Measurements from ENCODE around the gene ATP2C2.
"Not testable (repeated sequence)": the region's sequence is repeated elsewhere in the genome, so short reads cannot be mapped to it uniquely, and the experiment has no call there.

The ATP2C2 gene

GRCh38 chr16:84399912-84400311 is 31.6 kb downstream of the ATP2C2 start:
- DNase-seq, result not testable (repeated sequence)

- DNase-seq, result not testable (repeated sequence)
Observed at GRCh38 chr16:84403435-84403834, 35.1 kb downstream of the ATP2C2 start.

- DNase-seq, result no peak
Observed at GRCh38 chr16:84404324-84404723, 36.0 kb downstream of the ATP2C2 start.

GRCh38 chr16:84404936-84405639 is 36.8 kb downstream of the ATP2C2 start:
- DNase-seq, result no peak

GRCh38 chr16:84406006-84406963 is 37.9 kb downstream of the ATP2C2 start:
- DNase-seq, result no peak

GRCh38 chr16:84407588-84408313 is 39.4 kb downstream of the ATP2C2 start:
- no peak for DNase-seq

GRCh38 chr16:84408314-84408690 is 40.0 kb downstream of the ATP2C2 start:
- no peak for DNase-seq

GRCh38 chr16:84408856-84409255 is 40.5 kb downstream of the ATP2C2 start:
- DNase-seq, result no peak

GRCh38 chr16:84410361-84411138 is 42.2 kb downstream of the ATP2C2 start:
- DNase-seq, result no peak

- no peak for DNase-seq
Observed at GRCh38 chr16:84411768-84412167, 43.4 kb downstream of the ATP2C2 start.

GRCh38 chr16:84412262-84412661 is 43.9 kb downstream of the ATP2C2 start:
- DNase-seq, result no peak

GRCh38 chr16:84413244-84414004 is 45.1 kb downstream of the ATP2C2 start:
- DNase-seq, result no peak

GRCh38 chr16:84414789-84415326 is 46.5 kb downstream of the ATP2C2 start:
- no peak for DNase-seq

GRCh38 chr16:84416407-84417321 is 48.3 kb downstream of the ATP2C2 start:
- DNase-seq, result no peak

GRCh38 chr16:84418056-84418849 is 49.9 kb downstream of the ATP2C2 start:
- DNase-seq, result no peak

GRCh38 chr16:84419730-84420129 is 51.4 kb downstream of the ATP2C2 start:
- no peak for DNase-seq

- DNase-seq, result not testable (repeated sequence)
Observed at GRCh38 chr16:84420556-84420955, 52.2 kb downstream of the ATP2C2 start.

GRCh38 chr16:84421081-84421937 is 53.0 kb downstream of the ATP2C2 start:
- DNase-seq, result no peak

GRCh38 chr16:84421938-84422220 is 53.5 kb downstream of the ATP2C2 start:
- DNase-seq, result no peak
